ENCODE results near the gene GOLGA3. TPM values are rescaled to one million over a fixed set of nuclear protein-coding genes. Genes with fewer than 3 reads are reported as not detected.
A peak's percentile ranks its signal among the peaks of the same experiment; 100 is the strongest.
"Not testable (repeated sequence)": the region's sequence is repeated elsewhere in the genome, so short reads cannot be mapped to it uniquely, and the experiment has no call there.

The GOLGA3 gene
- total RNA-seq, 1 donor from 2014 or later = 62.0 TPM

DNA sequence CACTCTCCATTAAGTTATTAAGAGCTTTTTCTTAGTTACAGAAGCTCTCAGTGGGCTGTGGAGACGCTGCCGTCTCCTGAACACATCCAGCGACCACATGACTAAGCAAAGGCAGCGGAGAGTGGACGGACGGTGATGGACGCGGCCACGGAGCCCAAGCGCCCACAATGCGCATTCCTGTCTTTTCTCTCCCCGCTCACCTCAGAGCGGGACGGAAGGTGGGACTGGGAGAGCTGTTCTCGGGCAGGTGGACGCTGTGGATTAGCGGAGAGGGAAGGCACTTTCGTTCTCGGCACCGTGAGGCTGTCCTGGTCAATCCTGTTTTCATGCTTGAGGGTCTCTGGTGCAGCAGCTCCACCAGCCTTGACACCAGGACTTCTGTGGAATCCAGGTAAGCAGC, 64.4 kb downstream of the GOLGA3 start:
- no peak for TF ChIP-seq CTCF (conservative IDR thresholded peaks at IDR 0.05)
- Mint-ChIP-seq H3K27me3 (no peaks in the 10 kb centered on the region), H3K27ac (no peak overlapping the region), H3K9me3 (no peaks in the 10 kb centered on the region), H3K36me3 (peaks cover 12% of the 10 kb centered on the region), H3K4me3 (no peak overlapping the region), H3K4me1 (ENCODE audit: unreplicated experiment) (peaks cover 12% of the 10 kb centered on the region)
- DNase-seq (ENCODE audit: extremely low spot score, unreplicated experiment) = no peak

DNA sequence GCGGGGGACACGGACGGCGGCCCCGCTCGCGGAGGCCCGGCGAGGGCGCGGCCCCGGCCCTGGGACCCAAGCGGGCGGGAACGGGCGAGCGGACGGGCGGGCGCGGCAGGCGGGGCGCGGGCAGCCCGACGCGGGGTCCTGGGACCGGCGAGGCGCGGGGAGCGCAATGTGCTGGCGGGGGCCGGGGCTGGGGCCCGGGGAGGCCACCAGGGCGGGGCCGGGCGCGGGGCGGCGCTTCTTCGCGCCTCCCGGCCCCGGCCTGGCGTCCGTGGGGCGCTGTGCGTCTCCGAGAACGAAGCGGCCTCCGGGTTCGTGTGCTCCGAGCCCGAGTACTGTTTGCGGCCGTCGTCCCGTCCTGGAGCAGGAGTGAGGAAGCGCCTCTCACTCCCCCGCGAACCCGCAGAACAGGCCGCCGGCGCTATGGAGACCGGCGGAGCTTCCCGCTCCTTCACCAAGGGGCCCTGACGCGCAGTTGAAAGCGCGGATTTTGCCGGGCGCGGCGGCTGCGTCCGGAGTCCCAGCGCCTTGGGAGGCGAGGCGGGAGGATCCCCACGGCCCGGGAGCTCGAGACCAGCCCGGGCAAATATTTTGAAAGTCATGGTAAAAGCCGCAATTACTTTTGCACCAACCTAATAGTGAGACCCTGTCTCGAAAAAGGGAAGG, 66.6 kb downstream of the GOLGA3 start:
- peak; percentile 53 for TF ChIP-seq CTCF (conservative IDR thresholded peaks at IDR 0.05)
- peak overlapping the region; percentile 81 for H3K4me3 Mint-ChIP-seq
- H3K4me1 Mint-ChIP-seq (ENCODE audit: unreplicated experiment) = peaks cover 6% of the 10 kb centered on the region
- peak overlapping the region; percentile 77 for H3K27ac Mint-ChIP-seq
- DNase-seq (ENCODE audit: extremely low spot score, unreplicated experiment) = peak; percentile 90
- H3K36me3 Mint-ChIP-seq = peaks cover 7% of the 10 kb centered on the region
- H3K27me3 Mint-ChIP-seq = no peaks in the 10 kb centered on the region
- no peaks in the 10 kb centered on the region for H3K9me3 Mint-ChIP-seq

DNA sequence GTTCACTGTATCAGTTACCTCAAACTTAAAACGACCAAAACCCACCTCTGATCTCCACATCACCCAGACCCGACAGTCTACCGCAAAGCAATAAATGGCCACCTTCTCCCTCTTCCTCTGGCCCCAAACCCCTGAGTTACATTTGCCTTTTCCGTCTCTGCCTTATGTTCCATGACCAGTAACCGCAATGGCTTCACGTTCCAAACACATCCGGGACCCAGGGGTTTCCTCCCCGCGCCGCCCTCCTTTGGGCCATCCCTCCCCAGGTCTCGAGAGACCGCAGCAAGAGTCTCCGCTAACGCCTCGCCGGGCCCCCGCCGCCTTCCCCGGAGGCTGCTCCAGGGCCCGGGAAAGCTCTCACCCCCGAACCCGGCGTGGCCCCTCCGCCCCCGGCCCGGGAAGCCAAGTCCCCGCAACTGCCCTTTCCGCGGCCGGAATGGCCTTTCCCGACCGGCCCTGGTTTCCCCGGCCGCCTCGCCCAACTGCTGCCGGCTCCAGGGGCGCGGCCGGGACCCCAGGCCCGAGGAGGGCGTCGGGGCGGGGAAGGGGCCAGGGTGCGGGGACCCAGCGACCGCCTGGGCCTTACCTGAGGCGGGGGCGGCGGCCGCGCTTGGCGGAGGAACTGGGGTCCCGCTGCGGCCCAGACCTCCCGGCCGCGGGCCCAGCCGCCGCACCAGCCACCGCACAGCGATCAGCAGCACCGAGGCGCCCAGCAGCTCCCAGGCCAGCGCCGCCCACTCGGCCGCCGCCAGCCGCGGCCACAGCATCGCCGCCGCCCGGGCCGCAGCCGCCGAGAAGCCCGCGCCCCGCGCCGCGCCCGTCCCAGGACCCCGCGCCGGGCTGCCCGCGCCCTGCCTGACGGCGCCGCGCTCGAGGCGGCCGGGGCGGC, 67.4 kb downstream of the GOLGA3 start, which contains the start of gene ANKLE2:
Gene ANKLE2 (minus strand): TSS at position 801 of the 889 bp plus-strand sequence. CDS start 34 bp downstream, at position 767.
- DNase-seq (ENCODE audit: extremely low spot score, unreplicated experiment) = no peak
- Mint-ChIP-seq H3K27ac (peak within 1 kb of the TSS; percentile 96), H3K4me1 (ENCODE audit: unreplicated experiment) (peaks cover 6% of the 10 kb centered on the region), H3K9me3 (no peaks in the 10 kb centered on the region), H3K4me3 (peak within 1 kb of the TSS; percentile 97), H3K27me3 (no peaks in the 10 kb centered on the region), H3K36me3 (peaks cover 9% of the 10 kb centered on the region)
- TF ChIP-seq CTCF (conservative IDR thresholded peaks at IDR 0.05) = no peak

- Mint-ChIP-seq H3K27me3 (no peaks in the 10 kb centered on the region), H3K4me3 (no peak overlapping the region), H3K4me1 (ENCODE audit: unreplicated experiment) (peaks cover 6% of the 10 kb centered on the region)
These were observed 69.3 kb downstream of the GOLGA3 start for GRCh38 chr12:132759359-132759758.

GRCh38 chr12:132758825-132759224, 69.8 kb downstream of the GOLGA3 start:
- not testable (repeated sequence) for H3K4me1 Mint-ChIP-seq (ENCODE audit: unreplicated experiment); H3K9me3 Mint-ChIP-seq; H3K4me3 Mint-ChIP-seq; H3K27me3 Mint-ChIP-seq; DNase-seq (ENCODE audit: extremely low spot score, unreplicated experiment); H3K27ac Mint-ChIP-seq
- peaks cover 18% of the 10 kb centered on the region for H3K36me3 Mint-ChIP-seq

More at GRCh38 chr12:132759359-132759758, 69.3 kb downstream of the GOLGA3 start:
- DNase-seq (ENCODE audit: extremely low spot score, unreplicated experiment) = no peak
- Mint-ChIP-seq H3K36me3 (peaks cover 15% of the 10 kb centered on the region), H3K9me3 (no peaks in the 10 kb centered on the region), H3K27ac (no peak overlapping the region)
- no peak for TF ChIP-seq CTCF (conservative IDR thresholded peaks at IDR 0.05)
